SU-DHL-6 (cell line): Measurements from ENCODE around the gene SIGLEC1.

ENCODE experiments used
- EZH2phosphoT487 ChIP-seq: fragments of 200-600 bp; sonication (generic), shearing (Covaris generic); conservative IDR thresholded peaks from 2 replicates; pipeline ENCODE4 v1.6.1; 2018; ENCODE audit warnings: mild to moderate bottlenecking, antibody characterized with exemption, low read length, moderate library complexity, mixed read lengths
- TF ChIP-seq, protein P1 (sequence below): fragments of 200-600 bp; sonication (generic); IDR thresholded peaks from one replicate; pipeline ENCODE4 v1.5.1; 2017; ENCODE audit warnings: antibody characterized with exemption, mild to moderate bottlenecking, low read length, moderate library complexity; ENCODE audit not compliant: insufficient read depth, poor library complexity, severe bottlenecking

DNA sequence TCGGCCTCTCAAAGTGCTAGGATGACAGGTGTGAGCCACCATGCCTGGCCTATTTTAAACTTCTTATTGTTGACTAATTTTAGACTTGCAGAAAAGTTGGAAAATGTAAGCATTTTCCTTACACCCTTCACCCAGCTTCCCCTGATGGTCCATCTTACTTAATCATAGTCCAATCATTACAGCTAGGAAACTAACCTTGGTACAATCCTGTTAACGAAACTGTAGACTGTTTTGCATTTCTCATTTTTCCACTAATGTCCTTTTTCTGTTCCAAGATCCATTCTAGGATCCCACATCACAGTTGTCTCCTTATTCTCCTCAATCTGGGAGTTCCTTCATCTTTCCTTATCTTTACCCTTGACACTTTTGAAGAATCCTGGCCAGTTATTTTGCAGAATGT lies 48.5 kb downstream of the SIGLEC1 start:
- TF ChIP-seq, protein P1, sequence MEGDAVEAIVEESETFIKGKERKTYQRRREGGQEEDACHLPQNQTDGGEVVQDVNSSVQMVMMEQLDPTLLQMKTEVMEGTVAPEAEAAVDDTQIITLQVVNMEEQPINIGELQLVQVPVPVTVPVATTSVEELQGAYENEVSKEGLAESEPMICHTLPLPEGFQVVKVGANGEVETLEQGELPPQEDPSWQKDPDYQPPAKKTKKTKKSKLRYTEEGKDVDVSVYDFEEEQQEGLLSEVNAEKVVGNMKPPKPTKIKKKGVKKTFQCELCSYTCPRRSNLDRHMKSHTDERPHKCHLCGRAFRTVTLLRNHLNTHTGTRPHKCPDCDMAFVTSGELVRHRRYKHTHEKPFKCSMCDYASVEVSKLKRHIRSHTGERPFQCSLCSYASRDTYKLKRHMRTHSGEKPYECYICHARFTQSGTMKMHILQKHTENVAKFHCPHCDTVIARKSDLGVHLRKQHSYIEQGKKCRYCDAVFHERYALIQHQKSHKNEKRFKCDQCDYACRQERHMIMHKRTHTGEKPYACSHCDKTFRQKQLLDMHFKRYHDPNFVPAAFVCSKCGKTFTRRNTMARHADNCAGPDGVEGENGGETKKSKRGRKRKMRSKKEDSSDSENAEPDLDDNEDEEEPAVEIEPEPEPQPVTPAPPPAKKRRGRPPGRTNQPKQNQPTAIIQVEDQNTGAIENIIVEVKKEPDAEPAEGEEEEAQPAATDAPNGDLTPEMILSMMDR = no peak
- no peak for TF ChIP-seq EZH2phosphoT487
